ENCODE results near the gene ZNF385C. TPM values are rescaled to one million over a fixed set of nuclear protein-coding genes. Genes with fewer than 3 reads are reported as not detected.
A peak's percentile ranks its signal among the peaks of the same experiment; 100 is the strongest.

Gene ZNF385C
- total and polyA plus RNA-seq, 7 experiments from 2014 or later: 0.15 to 0.45 (median 0.23) TPM; not detected in 3

- Histone ChIP-seq H3K9me3 (ENCODE audit: control insufficient read depth in 2 of 3, low read length in 3 of 3) (no peaks in the 10 kb centered on the region), H3K27ac (ENCODE audit: low read depth, low read length) (no peak overlapping the region), H3K27me3 (ENCODE audit: control insufficient read depth in 2 of 2, insufficient read depth in 2 of 2, low read length in 2 of 2) (no peaks in the 10 kb centered on the region), H3K4me3 (ENCODE audit: low read length) (no peak overlapping the region), H3K36me3 (ENCODE audit: control insufficient read depth in 2 of 3, insufficient read depth in 3 of 3, low read length in 3 of 3) (peaks cover 0 to 9% (median 0%) of the 10 kb centered on the region in 3 experiments), H3K4me1 (ENCODE audit: control insufficient read depth in 2 of 2, insufficient read depth in 2 of 2, low read length in 2 of 2) (peaks cover 6 to 8% of the 10 kb centered on the region in 2 donors)
- no peaks in the 10 kb centered on the region for H3K9me3 Mint-ChIP-seq
- POLR2A ChIA-PET: interaction anchor here (1.8 to 2.0 kb wide), 2 partner anchors 9 to 14 kb away, joined by 4 to 11 read pairs; partner anchors contain the start of gene DHX58
- CTCF ChIA-PET: interaction anchor here (0.8 to 2.5 kb wide), 3 partner anchors 9 to 80 kb away, joined by 3 to 8 read pairs (median 3); no protein-coding TSS in a partner anchor
- peaks cover 0 to 12% (median 8%) of the 10 kb centered on the region in 7 donors for H3K4me1 Mint-ChIP-seq
- H3K27me3 Mint-ChIP-seq: peaks cover 0 to 26% (median 17%) of the 10 kb centered on the region in 5 donors
- intact Hi-C loops (cut with micrococcal nuclease): no loop called here
- H3K36me3 Mint-ChIP-seq: peaks cover 0 to 3% (median 0%) of the 10 kb centered on the region in 5 donors
- DNase-seq: no peak
- peak overlapping the region in 5 of 10 donors; percentile 33 to 49 (median 38) for H3K4me3 Mint-ChIP-seq
- no peak for ATAC-seq
- H3K27ac Mint-ChIP-seq: peak overlapping the region in 1 of 9 donors; percentile 3
Measured at GRCh38 chr17:42098730-42099399, 592 bp upstream of the ZNF385C start.

GRCh38 chr17:42096360-42097111 is 1.7 kb downstream of the ZNF385C start:
- Histone ChIP-seq H3K9me3 (ENCODE audit: control insufficient read depth in 2 of 3, low read length in 3 of 3) (no peaks in the 10 kb centered on the region), H3K27ac (ENCODE audit: low read depth, low read length) (no peak overlapping the region), H3K36me3 (ENCODE audit: control insufficient read depth in 2 of 3, insufficient read depth in 3 of 3, low read length in 3 of 3) (no peaks in the 10 kb centered on the region), H3K4me1 (ENCODE audit: control insufficient read depth in 2 of 2, insufficient read depth in 2 of 2, low read length in 2 of 2) (peaks cover 6 to 8% of the 10 kb centered on the region in 2 donors), H3K4me3 (ENCODE audit: low read length) (no peak overlapping the region), H3K27me3 (ENCODE audit: control insufficient read depth in 2 of 2, insufficient read depth in 2 of 2, low read length in 2 of 2) (no peaks in the 10 kb centered on the region)
- Mint-ChIP-seq H3K4me3 (peak overlapping the region in 2 of 10 donors; percentile 38 to 70), H3K9me3 (no peaks in the 10 kb centered on the region), H3K27ac (no peak overlapping the region), H3K4me1 (peaks cover 0 to 10% (median 8%) of the 10 kb centered on the region in 7 donors), H3K27me3 (peaks cover 0 to 34% (median 17%) of the 10 kb centered on the region in 5 donors), H3K36me3 (peaks cover 0 to 2% (median 0%) of the 10 kb centered on the region in 5 donors)
- no peak for DNase-seq
- ATAC-seq: no peak
- intact Hi-C loops (cut with micrococcal nuclease): no loop called here
- CTCF ChIA-PET: no interaction called here
- POLR2A ChIA-PET: interaction anchor here (0.8 kb wide), 1 partner anchor 16 kb away, joined by 3 read pairs; the partner anchor contains the start of gene DHX58

GRCh38 chr17:42094375-42095069 is 3.8 kb downstream of the ZNF385C start:
- CTCF ChIA-PET: no interaction called here
- no peak overlapping the region for H3K4me3 Mint-ChIP-seq
- no peaks in the 10 kb centered on the region for H3K36me3 ChIP-seq (ENCODE audit: control insufficient read depth in 2 of 3, insufficient read depth in 3 of 3, low read length in 3 of 3)
- H3K27me3 Mint-ChIP-seq: peaks cover 0 to 45% (median 23%) of the 10 kb centered on the region in 5 donors
- POLR2A ChIA-PET: interaction anchor here (1.3 kb wide), 1 partner anchor 18 kb away, joined by 5 read pairs; the partner anchor contains the start of gene DHX58
- no peak for DNase-seq
- H3K4me1 Mint-ChIP-seq: peaks cover 0 to 11% (median 8%) of the 10 kb centered on the region in 7 donors
- no peak overlapping the region for H3K27ac Mint-ChIP-seq
- intact Hi-C loops (cut with micrococcal nuclease): no loop called here
- ATAC-seq: no peak
- H3K27ac ChIP-seq (ENCODE audit: low read depth, low read length): no peak overlapping the region
- no peaks in the 10 kb centered on the region for H3K9me3 ChIP-seq (ENCODE audit: control insufficient read depth in 2 of 3, low read length in 3 of 3)
- no peak overlapping the region for H3K4me3 ChIP-seq (ENCODE audit: low read length)
- H3K27me3 ChIP-seq (ENCODE audit: control insufficient read depth in 2 of 2, insufficient read depth in 2 of 2, low read length in 2 of 2): no peaks in the 10 kb centered on the region
- no peaks in the 10 kb centered on the region for H3K9me3 Mint-ChIP-seq
- peaks cover 6 to 8% of the 10 kb centered on the region in 2 donors for H3K4me1 ChIP-seq (ENCODE audit: control insufficient read depth in 2 of 2, insufficient read depth in 2 of 2, low read length in 2 of 2)
- no peaks in the 10 kb centered on the region for H3K36me3 Mint-ChIP-seq

GRCh38 chr17:42092939-42093338 is 5.3 kb downstream of the ZNF385C start:
- no peak for DNase-seq
- Histone ChIP-seq H3K4me3 (ENCODE audit: low read length) (no peak overlapping the region), H3K9me3 (ENCODE audit: control insufficient read depth in 2 of 3, low read length in 3 of 3) (no peaks in the 10 kb centered on the region), H3K4me1 (ENCODE audit: control insufficient read depth in 2 of 2, insufficient read depth in 2 of 2, low read length in 2 of 2) (peaks cover 4 to 6% of the 10 kb centered on the region in 2 donors), H3K36me3 (ENCODE audit: control insufficient read depth in 2 of 3, insufficient read depth in 3 of 3, low read length in 3 of 3) (no peaks in the 10 kb centered on the region), H3K27me3 (ENCODE audit: control insufficient read depth in 2 of 2, insufficient read depth in 2 of 2, low read length in 2 of 2) (no peaks in the 10 kb centered on the region), H3K27ac (ENCODE audit: low read depth, low read length) (no peak overlapping the region)
- Mint-ChIP-seq H3K4me1 (peaks cover 0 to 8% (median 5%) of the 10 kb centered on the region in 7 donors), H3K9me3 (no peaks in the 10 kb centered on the region), H3K36me3 (no peaks in the 10 kb centered on the region), H3K27ac (no peak overlapping the region), H3K27me3 (peaks cover 0 to 49% (median 24%) of the 10 kb centered on the region in 5 donors), H3K4me3 (no peak overlapping the region)
- no peak for ATAC-seq
- intact Hi-C loops (cut with micrococcal nuclease): loop anchor here in 1 of 2 donors (2.0 kb wide), 1 partner anchor 20 kb away; the partner anchor contains the start of gene DHX58
- ChIA-PET POLR2A (no interaction called here), CTCF (no interaction called here)

GRCh38 chr17:42090964-42091790 is 7.1 kb downstream of the ZNF385C start:
- Mint-ChIP-seq H3K4me1 (peaks cover 0 to 1% (median 0%) of the 10 kb centered on the region in 7 donors), H3K9me3 (no peaks in the 10 kb centered on the region), H3K4me3 (no peak overlapping the region), H3K27me3 (peaks cover 0 to 32% (median 11%) of the 10 kb centered on the region in 5 donors), H3K27ac (peak overlapping the region in 1 of 9 donors; percentile 59), H3K36me3 (no peaks in the 10 kb centered on the region)
- Histone ChIP-seq H3K27ac (ENCODE audit: low read depth, low read length) (no peak overlapping the region), H3K4me1 (ENCODE audit: control insufficient read depth in 2 of 2, insufficient read depth in 2 of 2, low read length in 2 of 2) (no peaks in the 10 kb centered on the region), H3K4me3 (ENCODE audit: low read length) (no peak overlapping the region), H3K27me3 (ENCODE audit: control insufficient read depth in 2 of 2, insufficient read depth in 2 of 2, low read length in 2 of 2) (no peaks in the 10 kb centered on the region), H3K36me3 (ENCODE audit: control insufficient read depth in 2 of 3, insufficient read depth in 3 of 3, low read length in 3 of 3) (no peaks in the 10 kb centered on the region), H3K9me3 (ENCODE audit: control insufficient read depth in 2 of 3, low read length in 3 of 3) (no peaks in the 10 kb centered on the region)
- ChIA-PET POLR2A (no interaction called here), CTCF (interaction anchor here (1.3 kb wide), 1 partner anchor 26 kb away, joined by 7 read pairs; no protein-coding TSS in a partner anchor)
- DNase-seq (no peak), ATAC-seq (no peak)
- intact Hi-C loops (cut with micrococcal nuclease): no loop called here

- H3K9me3 Mint-ChIP-seq: no peaks in the 10 kb centered on the region
- H3K4me1 Mint-ChIP-seq: peaks cover 0 to 1% (median 0%) of the 10 kb centered on the region in 7 donors
- no peak overlapping the region for H3K4me3 ChIP-seq (ENCODE audit: low read length)
- H3K27me3 ChIP-seq (ENCODE audit: control insufficient read depth in 2 of 2, insufficient read depth in 2 of 2, low read length in 2 of 2): no peaks in the 10 kb centered on the region
- no peak for ATAC-seq
- peaks cover 0 to 25% (median 11%) of the 10 kb centered on the region in 5 donors for H3K27me3 Mint-ChIP-seq
- no peaks in the 10 kb centered on the region for H3K4me1 ChIP-seq (ENCODE audit: control insufficient read depth in 2 of 2, insufficient read depth in 2 of 2, low read length in 2 of 2)
- intact Hi-C loops (cut with micrococcal nuclease): no loop called here
- no peak overlapping the region for H3K27ac Mint-ChIP-seq
- H3K9me3 ChIP-seq (ENCODE audit: control insufficient read depth in 2 of 3, low read length in 3 of 3): no peaks in the 10 kb centered on the region
- ChIA-PET CTCF (no interaction called here), POLR2A (no interaction called here)
- no peaks in the 10 kb centered on the region for H3K36me3 Mint-ChIP-seq
- no peaks in the 10 kb centered on the region for H3K36me3 ChIP-seq (ENCODE audit: control insufficient read depth in 2 of 3, insufficient read depth in 3 of 3, low read length in 3 of 3)
- no peak overlapping the region for H3K4me3 Mint-ChIP-seq
- DNase-seq: no peak
- no peak overlapping the region for H3K27ac ChIP-seq (ENCODE audit: low read depth, low read length)
Measured at GRCh38 chr17:42088736-42089135, 9.5 kb downstream of the ZNF385C start.

Data from naive thymus-derived CD4-positive, alpha-beta T cell (primary cell).